Left renal pelvis (tissue), 4 donors: Measurements from ENCODE around the gene GNG11. TPM values are rescaled to one million over a fixed set of nuclear protein-coding genes. Genes with fewer than 3 reads are reported as not detected.
"Not testable (repeated sequence)": the region's sequence is repeated elsewhere in the genome, so short reads cannot be mapped to it uniquely, and the experiment has no call there.

Experiments
- DNase-seq, 4 donors: peaks; one replicate each; pipeline ENCODE4 v3.0.0-alpha.2; 2013; ENCODE audit warnings: low read depth in 4 of 4, low spot score in 3 of 4
- polyA plus RNA-seq, 4 donors: library from polyadenylated mRNA; unstranded; fragments of 120-200 nt; gene quantifications; one replicate each; pipeline ENCODE4 v1.2.1, GENCODE V29; 2013; ENCODE audit not compliant: insufficient read length in 4 of 4

GNG11 gene
- polyA plus RNA-seq, 4 donors, result 32.2 to 57.7 (median 39.6) TPM

DNA sequence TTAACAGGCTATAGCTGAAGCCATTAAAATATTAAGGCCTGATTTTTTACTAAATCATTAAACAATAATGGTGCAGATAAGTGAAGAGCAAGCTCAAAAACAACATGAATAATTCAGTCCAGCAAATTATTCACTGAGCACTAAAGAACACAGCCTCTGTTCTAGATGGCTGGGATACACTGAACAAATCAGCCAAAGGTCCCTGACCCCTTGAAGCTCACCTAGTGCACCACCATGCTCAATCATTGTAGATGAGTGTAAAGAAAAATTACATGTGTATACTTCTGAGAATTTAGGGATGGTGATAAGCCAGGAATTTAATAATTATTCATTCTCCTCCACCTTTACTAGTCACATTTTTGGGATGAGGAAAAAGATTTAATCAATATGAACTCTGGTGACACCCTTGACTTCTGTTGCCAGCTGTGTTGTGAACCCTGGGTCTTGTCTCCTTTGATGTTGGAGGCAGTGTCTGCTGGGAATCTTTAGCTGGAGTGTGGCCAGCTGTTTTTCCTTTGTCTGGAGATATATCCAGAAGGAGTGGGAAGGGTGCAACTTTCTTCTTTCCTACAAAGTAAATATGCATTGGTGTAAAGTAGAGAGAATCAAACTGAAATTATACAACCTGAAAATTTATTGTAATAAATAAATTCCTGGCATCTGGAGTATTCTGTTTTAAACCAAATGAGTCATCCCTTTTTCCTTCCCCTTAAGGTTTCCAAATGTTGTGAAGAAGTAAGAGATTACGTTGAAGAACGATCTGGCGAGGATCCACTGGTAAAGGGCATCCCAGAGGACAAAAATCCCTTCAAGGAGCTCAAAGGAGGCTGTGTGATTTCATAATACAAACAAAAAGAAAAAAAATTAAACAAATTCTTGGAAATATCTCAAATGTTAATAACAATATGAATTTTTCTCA, 11.2 kb upstream of the GNG11 start:
- DNase-seq, result no peak

DNA sequence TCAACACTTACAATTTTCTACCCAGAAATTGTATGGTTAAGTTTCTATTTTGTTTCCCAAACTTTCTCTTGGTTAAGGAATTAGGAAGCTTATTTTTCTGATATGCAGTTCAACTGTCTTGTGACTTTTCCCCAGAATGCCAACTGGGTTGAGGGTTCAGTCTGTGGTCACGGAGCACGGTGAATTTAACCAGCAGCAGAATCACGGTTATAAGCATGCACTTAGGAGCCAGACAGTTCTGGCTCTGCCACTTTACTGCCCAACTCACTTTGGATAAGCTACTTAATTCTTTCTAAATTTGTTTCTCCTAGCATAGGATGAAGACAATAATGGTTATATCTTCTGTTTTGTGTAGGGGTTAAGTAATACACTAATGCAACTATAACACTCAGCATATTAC, 10.3 kb upstream of the GNG11 start:
- not testable (repeated sequence) for DNase-seq

DNA sequence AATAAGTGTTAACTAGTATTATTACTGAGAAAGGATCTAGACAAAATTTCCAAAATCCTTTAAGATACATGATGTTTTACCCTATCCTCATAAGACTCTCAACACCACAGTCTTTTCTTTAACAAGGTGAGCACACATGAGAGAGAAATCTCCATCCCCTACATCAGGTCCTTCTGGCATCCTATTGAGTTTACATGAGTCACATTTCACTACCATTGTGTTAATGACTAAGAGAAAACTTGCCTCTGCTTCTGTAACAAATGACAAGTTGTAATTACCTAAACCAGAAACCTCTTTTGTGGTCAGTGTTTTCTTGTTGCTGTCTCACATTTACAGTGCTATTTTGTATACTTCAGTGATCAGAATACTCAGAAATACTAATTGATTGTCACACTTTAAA, 9.9 kb upstream of the GNG11 start:
- not testable (repeated sequence) for DNase-seq

DNA sequence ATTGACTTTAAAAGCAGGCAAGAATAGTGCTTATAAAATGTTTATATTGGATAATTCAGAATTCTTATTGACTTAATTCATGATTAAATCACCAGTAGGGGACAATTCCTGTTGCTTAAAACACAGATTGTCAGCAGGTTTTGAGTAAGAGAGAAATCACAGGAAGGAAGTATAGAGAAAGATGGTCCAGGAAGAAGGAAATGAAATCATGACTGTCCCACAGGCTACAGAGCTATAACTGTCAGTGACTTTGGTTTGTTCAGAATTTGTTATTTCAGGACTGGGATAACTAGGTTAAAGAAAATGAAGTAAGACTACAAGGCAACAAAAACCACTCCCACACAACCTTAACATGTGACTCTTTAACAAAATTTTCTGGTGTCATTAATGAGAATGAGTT, 8.3 kb upstream of the GNG11 start:
- no peak for DNase-seq

DNA sequence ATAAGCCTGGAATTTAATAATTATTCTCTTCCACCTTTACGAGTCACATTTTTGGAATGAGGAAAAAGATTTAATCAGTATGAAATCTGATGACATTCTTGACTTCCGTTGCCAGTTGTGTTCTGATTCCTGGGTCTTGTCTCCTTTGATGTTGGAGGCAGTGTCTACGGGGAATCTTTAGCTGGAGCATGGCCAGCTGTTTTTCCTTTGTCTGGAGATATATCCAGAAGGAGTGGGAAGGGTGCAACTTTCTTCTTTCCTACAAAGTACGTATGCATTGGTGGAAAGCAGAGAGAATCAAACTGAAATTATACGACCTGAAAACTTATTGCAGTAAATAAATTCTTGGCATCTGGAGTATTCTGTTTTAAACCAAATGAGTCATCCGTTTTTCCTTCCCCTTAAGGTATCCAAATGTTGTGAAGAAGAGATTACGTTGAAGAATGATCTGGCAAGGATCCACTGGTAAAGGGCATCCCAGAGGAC, 6.9 kb upstream of the GNG11 start:
- no peak for DNase-seq

DNA sequence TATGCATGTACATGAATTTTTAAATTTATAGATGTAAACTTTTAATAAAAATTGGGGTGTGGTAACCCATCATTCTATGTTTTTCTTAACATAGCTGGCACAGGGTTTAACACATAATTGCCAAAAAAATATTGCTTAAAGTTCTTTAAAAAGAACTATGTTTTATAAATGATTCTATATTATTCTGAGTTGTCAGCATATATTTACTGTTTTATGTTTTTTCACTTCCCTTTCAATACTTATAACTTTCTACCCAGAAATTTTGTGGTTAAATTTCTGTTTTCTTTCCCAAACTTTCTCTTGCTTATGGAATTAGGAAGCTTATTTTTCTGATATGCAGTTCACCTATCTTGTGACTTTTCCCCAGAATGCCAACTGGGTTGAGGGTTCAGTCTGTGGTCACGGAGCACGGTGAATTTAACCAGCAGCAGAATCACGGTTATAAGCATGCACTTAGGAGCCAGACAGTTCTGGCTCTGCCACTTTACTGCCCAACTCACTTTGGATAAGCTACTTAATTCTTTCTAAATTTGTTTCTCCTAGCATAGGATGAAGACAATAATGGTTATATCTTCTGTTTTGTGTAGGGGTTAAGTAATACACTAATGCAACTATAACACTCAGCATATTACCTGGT, 6.2 kb upstream of the GNG11 start:
- not testable (repeated sequence) for DNase-seq

DNA sequence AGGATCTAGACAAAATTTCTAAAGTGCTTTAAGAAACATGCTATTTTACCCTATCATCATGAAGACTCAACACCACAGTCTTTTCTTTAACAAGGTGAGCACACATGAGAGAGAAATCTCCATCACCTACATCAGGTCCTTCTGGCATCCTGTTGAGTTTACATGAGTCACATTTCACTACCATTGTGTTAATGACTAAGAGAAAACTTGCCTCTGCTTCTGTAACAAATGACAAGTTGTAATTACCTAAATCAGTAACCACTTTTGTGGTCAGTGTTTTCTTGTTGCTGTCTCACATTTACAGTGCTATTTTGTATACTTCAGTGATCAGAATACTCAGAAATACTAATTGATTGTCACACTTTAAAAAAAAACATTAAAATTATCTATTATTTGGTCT, 5.6 kb upstream of the GNG11 start:
- not testable (repeated sequence) for DNase-seq

DNA sequence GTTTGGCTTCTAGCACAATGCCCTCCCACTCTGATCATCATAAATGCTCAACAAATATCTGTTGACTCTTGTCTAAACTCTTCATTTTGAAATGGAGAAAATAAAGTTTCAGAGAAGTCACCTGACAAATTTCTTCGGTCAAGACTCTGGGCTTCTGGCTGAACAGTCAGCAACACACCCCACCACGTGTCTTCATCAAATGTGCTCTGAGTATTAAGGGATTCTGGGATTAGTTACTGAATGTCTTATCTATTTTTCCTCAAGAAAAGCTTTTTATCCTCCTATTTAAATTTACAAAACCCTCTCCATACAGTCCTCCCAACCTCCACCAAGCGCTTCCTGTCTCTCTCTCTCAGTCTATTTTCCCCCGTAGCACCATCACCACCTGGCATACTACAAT, 5.2 kb upstream of the GNG11 start:
- not testable (repeated sequence) for DNase-seq

DNA sequence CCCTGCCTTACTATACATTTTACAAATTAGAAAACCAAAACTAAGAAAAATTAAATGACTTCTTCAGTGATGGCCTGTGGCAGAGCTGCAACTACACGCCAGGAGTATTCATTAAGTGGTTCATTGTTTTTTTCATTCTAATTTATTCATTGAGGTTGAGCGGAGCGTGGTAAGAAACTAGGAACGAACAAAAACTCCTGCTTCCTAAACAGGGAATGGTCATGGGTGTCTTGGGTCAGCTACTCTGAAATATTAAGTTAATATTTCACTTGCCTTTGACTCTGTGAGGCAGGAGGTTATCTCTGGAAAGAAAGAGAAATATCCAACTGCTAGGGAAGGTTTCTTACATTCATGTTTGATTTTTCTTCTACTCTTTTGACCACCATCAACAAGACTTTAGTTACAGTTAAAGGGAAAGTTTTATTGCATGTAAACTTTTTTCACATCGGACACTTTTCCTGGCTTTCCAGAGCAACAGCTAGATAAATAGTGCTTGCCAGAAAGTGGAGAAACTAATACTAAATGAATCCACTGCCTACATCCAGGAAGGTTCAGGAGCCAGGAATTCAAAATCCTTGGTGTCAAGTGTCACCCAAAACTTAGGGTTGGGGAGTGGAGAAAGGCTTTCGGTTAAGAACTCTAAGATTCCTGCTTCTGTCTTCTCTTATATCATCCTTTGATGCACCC, 896 bp upstream of the GNG11 start:
- no peak for DNase-seq

DNA sequence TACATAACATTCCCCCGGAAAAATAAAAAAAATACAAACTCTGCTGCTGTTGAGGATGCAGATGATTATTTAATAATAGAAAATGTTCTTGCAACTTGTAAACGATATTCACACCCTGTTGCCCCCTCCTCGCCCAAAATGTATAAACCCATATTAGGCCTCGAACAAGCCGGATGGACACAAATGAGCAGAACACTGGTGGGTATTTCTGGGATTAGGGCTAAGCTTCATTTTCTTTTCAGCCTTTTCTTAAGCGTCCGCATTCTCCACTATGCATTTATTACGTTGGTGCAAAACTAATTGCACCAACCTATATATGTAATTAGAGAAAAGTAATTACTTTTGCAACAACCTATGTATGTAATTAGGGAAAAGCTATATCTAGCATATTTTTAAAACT, 349 bp upstream of the GNG11 start:
- DNase-seq, result no peak

DNA sequence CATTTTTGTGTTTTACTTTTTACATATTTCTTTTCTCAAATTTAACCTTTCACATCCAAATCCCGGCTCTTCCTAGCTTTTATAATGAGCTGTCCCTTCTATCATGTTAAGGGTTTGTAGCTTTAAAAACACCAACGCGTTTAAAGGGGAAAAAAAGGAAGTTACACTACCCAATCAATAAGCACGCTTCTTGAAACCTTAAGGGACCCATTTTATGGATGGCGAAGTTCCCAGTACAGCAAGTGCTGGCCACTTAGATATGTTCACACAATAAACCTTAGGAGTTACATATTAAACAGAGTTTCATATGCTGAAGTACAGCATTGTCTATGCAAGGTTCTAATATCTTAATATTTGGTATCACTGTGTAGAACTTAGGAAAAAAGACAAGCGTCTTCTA, 1.8 kb downstream of the GNG11 start:
- DNase-seq, result no peak

DNA sequence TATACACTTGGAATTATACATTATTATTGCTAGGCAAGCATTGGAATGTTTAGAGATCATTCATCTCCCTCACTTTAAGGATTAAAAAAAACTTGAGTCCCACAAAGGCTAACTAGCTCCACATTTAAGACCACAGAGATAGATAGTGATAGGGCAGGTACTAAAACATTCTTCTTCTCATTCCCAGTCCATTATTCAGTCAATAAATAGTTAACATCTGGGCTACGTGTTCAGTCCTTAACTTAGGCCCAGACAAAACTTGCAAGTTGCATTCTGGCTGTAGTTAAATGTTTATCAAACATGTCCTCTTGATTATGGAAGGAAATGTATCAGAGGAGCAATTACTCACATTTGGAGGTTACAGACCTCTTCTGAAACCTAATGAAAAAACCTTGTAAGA, 2.4 kb downstream of the GNG11 start:
- DNase-seq, result no peak

DNA sequence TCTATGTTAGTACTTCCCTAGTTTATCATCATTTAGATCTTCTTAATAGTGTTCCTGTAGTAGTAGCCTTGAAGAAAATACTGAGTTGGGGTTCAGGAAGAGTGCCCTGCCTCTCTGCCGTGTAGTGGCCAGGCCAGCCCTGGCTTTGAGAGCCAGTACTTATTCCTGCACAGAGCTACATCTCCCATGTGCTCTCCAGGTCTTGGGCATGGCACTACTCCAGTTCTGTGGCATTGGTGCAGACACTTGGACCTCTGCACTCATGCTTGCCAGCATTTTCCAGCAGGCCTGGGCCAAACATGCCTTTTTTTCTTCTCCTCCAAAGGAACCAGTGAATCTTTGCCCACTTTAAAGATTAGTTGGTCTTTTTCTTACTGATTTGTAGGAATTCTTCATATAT, 5.3 kb downstream of the GNG11 start:
- DNase-seq, result no peak

DNA sequence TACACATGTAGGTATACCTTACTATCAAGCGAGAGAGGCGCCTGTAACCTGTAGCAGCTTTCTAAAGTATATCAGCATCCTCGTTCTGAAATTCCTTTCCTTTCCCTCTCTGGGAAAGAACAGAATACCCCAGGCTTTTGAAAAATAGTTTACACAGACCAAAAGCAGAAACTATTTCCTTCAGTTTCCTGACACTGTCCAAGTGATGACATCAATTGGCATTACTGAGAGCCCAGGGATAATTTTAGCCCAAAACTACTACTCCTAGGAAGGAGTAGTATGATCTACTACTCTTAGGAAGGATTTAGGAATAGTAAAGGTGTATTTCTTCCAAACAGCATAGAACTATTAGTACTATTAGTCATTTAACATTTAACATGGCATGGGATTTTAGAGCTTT, 6.0 kb downstream of the GNG11 start:
- DNase-seq, result no peak

DNA sequence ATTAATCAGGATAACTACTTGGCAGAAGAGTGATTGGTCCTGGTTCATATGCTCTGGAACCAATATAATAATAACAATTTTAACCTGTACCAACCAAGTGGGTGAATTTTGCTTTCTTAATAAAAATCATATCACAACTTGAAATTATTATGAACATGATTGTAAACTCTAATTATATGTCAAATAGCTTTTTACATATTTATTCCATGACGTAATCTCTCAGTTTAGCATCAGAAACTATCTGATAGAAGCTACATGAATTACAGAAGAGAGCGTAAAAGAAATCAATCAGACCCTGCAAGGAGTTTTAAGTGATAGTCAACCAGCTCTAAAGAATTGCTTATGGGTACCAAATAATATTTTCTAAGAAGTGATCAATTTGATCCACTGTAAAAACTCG, 10.1 kb downstream of the GNG11 start:
- no peak for DNase-seq

DNA sequence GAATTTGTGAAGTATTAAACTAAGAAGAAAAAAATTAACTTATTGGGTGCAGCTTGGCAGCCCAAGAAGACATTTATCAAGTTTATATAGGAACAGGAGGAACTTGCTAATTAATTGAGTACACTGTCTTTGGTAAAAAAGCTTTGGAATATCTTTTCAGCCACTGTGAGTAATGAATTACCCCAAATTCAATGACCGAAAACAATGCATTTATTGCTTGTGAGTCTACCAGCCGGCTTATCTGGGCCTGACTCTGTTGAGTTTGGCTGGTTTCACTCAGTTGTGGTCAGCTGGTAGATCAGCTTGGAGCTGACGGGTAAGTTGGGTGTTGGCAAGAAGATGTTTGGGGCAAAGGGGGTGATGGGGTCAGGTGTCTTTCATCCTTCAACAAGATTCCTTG, 11.6 kb downstream of the GNG11 start:
- DNase-seq, result no peak

DNA sequence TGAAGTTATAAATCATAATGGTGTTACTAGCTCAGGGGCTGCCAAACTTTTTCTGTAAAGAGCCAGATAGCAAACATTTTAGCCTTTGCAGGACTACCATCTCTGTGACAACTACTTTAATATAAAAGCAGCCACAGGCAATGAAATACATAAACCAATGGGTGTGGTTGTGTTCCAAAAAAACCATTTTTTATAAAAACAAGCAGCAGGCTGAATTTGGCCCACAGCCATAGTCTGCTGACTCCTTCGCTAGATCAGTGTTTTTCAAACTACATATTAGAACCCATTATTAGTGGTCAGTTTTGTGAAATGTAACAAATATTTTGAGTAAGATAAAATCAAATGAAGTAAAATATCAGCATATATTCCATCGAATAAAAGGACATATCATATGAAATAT, 13.6 kb downstream of the GNG11 start:
- no peak for DNase-seq

DNA sequence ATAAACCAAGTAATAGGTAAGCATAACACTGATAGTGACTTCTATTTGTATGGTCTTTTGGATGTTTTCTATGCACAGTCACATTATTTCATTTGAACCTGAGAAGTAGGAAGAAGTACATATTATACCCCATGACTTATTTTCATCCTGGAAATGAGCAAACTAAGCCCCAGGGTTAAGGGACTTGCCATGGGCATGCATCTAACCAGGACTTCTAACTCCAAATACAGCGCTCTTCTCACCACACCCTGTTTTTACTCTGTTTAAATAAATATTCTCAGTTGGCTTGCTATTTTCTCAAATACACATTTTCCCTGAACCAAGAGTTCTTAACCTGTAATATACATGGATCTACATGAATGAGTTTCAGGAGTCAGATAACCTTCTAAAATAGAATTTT, 16.3 kb downstream of the GNG11 start:
- DNase-seq, result no peak

DNA sequence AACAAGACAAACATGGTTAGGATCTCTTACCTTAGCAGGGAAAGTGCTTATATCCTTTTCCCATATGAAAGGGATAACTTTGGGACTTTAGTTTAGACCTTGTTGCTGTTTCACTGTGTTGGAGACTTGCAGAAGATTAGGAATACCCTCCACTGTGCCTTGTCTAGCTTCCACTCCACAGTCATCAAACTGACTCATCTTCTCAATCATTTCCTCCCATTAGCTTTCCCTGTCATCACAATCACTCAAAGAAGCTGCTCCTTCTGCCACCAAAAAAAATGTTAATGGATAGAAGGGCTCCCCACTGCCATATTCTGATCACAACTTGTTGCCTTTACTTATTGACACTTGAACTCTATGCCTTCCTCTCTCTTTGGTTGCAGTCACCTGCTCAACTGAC, 16.8 kb downstream of the GNG11 start:
- no peak for DNase-seq

DNA sequence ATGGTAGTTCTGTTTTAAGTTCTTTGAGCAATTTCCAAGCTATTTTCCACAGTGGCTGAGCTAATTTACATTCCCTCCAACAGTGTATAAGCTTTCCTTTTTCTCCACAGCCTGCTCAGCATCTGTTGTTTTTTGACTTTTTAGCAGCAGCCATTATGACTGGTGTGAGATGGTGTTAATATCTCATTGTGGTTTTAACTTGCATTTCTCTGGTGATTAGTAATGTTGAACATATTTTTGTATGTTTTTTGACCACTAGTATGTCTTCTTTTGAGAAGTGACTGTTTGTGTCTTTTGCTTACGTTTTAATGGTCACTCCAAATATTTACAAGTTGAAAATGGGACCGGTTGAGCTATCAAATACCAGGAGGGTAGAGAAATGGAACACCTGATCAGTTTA, 20.4 kb downstream of the GNG11 start:
- no peak for DNase-seq

DNA sequence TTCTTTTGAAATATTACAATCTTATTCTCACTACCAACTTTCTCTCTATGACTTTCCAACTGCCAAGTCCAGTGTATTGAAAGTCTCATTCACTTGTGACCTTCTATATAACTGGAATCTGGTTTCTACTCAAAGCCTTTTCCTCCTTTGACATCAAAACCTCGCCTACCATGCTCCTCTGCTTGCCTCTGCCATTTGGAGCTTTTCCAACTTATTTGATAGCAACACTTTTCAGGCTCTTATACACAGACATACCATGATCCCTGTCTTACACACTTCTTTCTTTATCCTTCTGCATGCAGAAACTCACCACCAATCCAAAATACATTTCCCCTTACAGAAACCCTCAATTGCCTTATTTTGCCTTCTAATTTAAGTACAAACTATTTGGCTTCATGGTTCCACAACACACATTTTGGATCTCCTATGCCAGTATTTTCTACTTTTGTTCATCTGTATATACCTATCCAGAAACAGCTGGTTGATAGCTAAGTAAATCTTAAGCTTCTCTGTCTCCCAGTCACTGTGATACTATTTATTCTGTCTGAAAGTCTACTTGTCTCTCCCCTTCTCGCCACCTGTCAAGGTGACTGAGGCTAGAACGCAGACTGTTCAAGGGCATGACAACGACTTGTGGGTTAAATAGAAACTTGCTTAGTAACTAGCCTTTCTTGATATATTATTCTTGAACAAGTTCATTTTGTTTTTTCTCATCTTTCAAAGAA, 22.4 kb downstream of the GNG11 start:
- DNase-seq, result no peak
